Astrocyte of the spinal cord (primary cell): Measurements from ENCODE around the gene CENPM.

ENCODE experiments used
- DNase-seq: peaks from one replicate; pipeline ENCODE4 v3.0.0; 2011; ENCODE audit warnings: low read depth, low spot score
- H3K4me3 ChIP-seq: 2 replicates; pipeline ENCODE4 v1.5.1; 2011; ENCODE audit warnings: low read depth, mild to moderate bottlenecking, low read length, moderate library complexity
- CTCF ChIP-seq: IDR thresholded peaks from 2 replicates; pipeline ENCODE4 v1.5.1; 2012; ENCODE audit warnings: low read depth, mild to moderate bottlenecking, low read length, inconsistent platforms
- in situ Hi-C: cut with HindIII; loops from 2 replicates; pipeline ENCODE4 v1.10.0; 2017; ENCODE audit warnings: low sequenced_read_pairs

Gene CENPM

GRCh38 chr22:41946629-41947423 lies at the start of gene CENPM:
Gene CENPM (minus strand): TSS chr22:41947152. CDS start chr22:41947076, 76 bp downstream.
- TF ChIP-seq CTCF: no peak
- peak within 1 kb of the TSS; percentile 86 for H3K4me3 ChIP-seq
- peak; percentile 94 for DNase-seq
- in situ Hi-C loops: no loop called here

- in situ Hi-C loops: no loop called here
- DNase-seq: no peak
- TF ChIP-seq CTCF: no peak
- no peak overlapping the region for H3K4me3 ChIP-seq
These were observed 48.3 kb upstream of the CENPM start for GRCh38 chr22:41995211-41995610.

GRCh38 chr22:41992496-41992895 lies 45.5 kb upstream of the CENPM start:
- no peak for TF ChIP-seq CTCF
- in situ Hi-C loops: no loop called here
- DNase-seq: no peak

GRCh38 chr22:41991111-41991510 lies 44.2 kb upstream of the CENPM start:
- DNase-seq: no peak
- TF ChIP-seq CTCF: no peak
- H3K4me3 ChIP-seq: no peak overlapping the region
- in situ Hi-C loops: no loop called here

More at GRCh38 chr22:41992496-41992895, 45.5 kb upstream of the CENPM start:
- no peak overlapping the region for H3K4me3 ChIP-seq

GRCh38 chr22:41989246-41989645 lies 42.3 kb upstream of the CENPM start:
- in situ Hi-C loops: no loop called here
- no peak for DNase-seq
- H3K4me3 ChIP-seq: no peak overlapping the region
- TF ChIP-seq CTCF: no peak

GRCh38 chr22:41987276-41987675 lies 40.3 kb upstream of the CENPM start:
- DNase-seq: no peak
- no peak overlapping the region for H3K4me3 ChIP-seq
- TF ChIP-seq CTCF: no peak
- in situ Hi-C loops: no loop called here
